HG02981 (cell line): ENCODE data around the gene TMEM60.
"Not testable (repeated sequence)": the region's sequence is repeated elsewhere in the genome, so short reads cannot be mapped to it uniquely, and the experiment has no call there.

Experiments used
- ATAC-seq: cut with Tn5 transposase; IDR thresholded peaks from one replicate; pipeline ENCODE4 v1.9.1; 2021; ENCODE audit warnings: mild to moderate bottlenecking, moderate library complexity; ENCODE audit not compliant: unreplicated experiment

Gene TMEM60, protein sequence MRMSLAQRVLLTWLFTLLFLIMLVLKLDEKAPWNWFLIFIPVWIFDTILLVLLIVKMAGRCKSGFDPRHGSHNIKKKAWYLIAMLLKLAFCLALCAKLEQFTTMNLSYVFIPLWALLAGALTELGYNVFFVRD

DNA sequence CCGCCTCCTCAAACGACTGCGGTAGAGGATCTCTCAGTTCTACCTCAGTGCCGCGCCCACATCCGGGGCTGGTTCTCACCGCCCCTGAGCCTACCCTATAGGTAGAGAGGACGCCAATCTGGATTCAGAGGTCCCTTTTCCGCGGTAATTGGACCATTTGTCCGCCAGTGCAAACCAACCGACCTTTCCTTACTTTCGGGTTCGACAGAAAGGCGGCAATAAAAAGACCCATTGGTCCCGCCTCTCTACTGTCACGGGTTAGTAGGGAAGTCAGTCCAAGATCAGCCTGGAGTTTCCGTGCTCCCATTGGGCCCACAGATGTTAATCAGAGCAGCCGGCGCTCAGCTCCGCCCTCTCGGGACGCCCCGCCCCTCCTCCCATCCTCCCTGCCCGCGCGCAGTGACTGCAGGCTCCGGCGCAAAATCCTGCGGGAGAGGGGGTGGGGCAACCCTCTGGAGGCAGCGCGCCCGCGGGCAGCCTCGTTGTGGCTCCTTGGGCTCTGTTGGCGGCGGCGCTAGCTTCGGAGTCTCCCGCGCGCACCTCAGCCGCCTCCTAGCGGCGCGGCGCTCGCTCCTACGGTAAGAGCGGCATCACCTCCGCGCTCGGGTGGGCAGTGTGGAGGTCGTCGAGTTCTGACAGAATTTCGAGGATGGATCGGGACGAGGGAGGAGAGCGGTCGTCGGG is at the start of gene TMEM60, which contains the start of gene PHTF2:
Gene TMEM60, minus strand, starts transcription at position 41 of the 684 bp plus-strand sequence. CDS start 4,061 bp downstream, outside the sequence.
Gene PHTF2, plus strand, starts transcription at position 380 of the 684 bp plus-strand sequence.
- peak; percentile 91 for ATAC-seq

DNA sequence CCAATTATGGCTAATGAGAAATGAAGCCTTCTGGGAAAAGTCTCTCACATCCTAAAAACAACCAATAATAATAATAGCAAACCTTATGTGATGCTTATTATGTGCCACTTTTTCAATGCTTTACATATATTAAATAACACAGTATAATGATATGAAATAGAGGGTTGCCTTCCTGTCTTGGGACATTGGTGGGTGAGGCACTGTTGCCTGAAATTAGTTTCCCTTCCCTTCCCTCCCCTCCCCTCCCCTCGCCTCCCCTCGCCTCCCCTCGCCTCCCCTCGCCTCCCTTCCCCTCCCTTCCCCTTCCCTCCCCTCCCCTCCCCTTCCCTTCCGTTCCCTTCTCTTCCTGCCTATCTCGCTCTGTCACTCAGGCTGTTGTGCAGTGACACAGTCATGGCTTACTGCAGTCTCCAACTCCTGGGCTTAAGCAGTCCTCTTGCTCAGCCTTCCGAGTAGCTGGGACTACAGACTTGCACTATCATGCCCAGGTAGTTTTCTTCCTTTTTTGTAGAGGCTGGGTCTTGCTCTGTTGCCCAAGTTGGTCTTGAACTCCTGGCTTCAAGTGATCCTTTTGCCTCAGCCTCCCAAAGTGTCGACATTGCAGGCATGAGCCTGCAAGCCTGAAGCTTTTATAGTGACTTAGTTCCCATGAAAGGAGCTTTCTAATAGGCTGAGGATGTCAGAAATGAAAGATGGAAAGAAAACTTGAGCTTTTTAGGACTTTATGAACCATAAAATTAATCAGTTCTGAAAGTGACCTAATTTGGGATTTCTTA is 48.3 kb upstream of the TMEM60 start:
- no peak for ATAC-seq

DNA sequence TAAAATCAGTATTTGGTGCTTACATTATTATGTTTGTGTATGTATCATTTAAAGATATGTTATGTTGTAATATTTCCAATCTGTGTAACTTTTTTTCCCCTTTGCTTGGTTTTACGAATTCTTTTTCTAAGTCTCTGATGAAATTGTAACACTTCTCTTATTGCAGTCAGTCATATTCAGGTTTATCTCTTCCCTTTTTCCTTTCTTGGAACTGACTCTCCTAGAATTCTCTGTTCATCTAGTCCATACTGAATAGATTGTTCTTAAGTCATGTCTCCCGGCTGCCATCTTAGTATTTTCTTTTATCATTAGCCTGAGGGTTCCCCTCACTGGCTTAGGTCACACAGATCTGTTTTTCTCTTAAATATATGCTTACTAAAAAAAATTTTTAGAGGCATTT is 45.0 kb upstream of the TMEM60 start:
- ATAC-seq = no peak

DNA sequence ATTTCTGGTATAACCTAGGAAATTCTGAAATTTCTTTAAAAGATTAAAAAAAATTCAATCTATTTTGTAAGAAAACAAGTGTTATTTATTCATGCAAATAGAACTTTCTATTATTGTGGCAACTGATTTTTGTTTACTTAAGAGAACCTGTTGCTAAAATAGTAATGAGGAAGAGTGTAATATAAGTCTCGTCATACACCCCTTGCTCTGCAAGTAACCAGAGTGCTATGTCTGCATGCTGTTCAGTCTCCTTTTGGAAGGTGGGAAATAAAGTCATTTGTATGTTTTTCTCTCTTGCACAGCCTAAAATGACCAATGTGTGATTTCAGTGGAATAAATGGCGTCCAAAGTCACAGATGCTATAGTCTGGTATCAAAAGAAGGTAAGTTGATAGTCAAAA is 41.7 kb upstream of the TMEM60 start:
- ATAC-seq = no peak

DNA sequence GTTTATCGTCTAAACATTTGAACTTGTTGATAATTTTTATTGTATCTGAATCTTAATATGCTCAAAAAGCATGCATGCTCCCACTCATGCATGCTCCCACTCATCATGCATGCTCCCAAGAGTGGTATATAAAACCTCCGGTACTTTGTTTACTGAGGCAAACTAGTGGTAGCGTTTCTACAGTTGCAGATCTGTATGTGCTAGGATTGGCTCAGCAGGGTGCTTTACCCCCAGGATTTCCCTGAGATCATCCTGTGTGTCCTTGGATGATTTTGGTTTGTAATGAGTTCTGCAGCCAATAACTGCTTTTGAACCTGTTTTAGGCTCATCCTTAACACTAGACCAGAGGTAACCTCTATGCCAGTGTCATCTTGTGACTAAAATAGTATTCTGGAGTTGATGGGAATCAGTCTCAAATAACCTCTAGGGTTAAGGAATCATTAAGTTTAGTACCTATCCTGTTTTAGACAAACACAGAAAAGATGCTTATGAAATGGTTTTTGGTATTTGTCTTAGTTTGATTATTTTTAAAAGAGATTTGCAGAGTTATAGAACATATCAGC is 40.8 kb upstream of the TMEM60 start:
- no peak for ATAC-seq

DNA sequence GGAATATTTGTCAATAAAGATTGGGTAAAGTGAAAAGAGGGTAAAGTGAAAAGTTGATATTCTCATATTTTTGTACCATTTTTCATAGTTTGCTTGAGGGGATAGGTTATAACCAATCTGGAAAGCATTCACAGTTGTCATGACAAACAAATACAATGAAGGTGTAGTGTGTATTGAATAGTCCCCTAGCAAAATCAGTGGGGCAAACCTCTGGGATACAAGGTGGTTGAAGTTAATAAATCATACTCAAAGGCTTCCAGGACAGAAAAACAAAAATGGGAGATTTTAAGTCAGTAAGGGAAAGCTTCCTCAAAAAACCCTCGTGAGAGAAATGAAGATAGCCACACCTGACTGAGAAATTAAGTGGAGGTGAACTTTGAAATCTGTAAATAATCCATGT is 39.7 kb upstream of the TMEM60 start:
- ATAC-seq = no peak

DNA sequence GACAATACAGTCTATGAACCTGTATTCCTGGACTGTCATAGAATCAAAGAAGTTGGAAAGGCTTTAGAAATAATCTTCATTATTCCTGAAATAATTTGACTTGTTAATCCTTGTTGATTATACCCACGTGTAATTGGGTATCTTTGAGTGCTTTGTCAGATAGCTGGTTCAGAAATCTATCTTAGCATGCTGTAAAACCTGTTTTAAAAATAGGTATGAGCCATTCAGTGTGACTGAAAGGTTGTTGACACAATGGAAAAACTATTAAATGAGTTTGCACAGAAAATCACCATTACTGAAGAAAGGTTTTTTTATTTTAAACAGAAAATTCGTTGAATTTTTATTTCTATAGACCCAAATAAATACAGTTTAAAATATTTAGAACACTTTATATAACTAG is 39.0 kb upstream of the TMEM60 start:
- no peak for ATAC-seq

DNA sequence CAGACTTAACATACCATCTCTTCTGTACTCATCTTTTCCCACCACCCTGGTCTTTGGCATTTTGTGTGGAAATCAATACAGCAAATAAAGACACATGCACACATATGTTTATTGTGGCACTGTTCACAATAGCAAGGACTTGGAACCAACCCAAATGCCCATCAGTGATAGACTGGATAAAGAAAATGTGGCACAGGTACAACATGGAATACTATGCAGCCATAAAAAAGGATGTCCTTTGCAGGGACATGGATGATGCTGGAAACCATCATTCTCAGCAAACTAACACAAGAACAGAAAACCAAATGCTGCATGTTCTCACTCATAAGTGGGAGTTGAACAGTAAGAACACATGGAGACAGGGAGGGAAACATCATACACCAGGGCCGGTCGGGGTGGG is 38.2 kb upstream of the TMEM60 start:
- ATAC-seq = not testable (repeated sequence)

DNA sequence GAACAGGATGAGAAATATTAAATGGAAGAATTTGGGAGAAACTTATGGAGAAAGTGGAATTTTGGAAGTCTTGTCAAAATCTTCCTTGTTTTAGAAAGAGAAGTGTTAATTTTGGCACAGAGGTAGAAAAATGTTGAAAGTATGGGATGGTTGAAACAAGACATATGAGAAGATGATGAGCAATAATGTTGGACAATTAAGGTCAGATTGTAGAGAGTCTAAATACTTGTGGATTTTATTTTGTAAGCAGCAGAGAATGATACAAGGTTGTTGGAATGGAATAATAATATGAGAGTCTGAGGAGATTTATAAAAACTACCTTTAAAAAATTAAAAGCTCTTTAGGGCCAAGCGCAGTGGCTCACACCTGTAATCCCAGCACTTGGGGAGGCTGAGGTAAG is 34.9 kb upstream of the TMEM60 start:
- no peak for ATAC-seq

DNA sequence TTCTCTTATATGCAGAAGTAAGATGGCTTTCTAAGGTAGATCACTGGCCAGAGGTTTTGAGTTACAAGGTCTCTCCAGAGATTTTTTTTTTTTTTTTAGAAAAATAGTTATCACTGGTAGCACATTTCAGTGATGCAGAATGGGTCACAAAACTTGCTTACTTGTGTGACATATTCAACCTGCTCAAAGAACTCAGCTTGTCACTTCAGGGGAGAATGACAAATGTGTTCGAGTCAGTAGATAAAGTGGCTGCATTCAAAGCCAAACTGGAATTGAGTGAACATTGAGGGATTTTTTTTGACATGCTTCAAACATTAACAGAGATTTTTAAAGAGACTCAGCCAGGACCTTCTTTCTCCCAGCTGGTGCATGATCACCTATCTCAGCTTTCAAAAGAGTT is 33.7 kb upstream of the TMEM60 start:
- ATAC-seq = no peak

DNA sequence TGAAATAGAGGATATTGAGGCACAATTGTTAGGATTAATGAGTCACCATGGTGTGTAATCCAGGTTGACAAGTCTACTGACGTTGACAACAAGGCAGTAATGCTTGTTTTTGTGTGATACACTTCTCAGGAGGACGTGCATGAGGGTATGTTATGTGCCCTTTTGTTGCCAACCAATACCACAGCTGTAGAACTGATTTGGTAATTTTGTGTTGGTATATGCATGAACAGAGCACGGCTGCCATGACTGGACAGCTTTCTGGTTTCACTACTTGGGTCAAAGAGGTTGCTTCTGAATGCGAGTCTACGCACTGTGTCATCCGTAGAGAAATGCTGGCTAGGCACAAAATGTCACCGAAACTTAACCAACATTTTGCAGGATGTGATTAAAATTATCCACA is 33.2 kb upstream of the TMEM60 start:
- no peak for ATAC-seq

DNA sequence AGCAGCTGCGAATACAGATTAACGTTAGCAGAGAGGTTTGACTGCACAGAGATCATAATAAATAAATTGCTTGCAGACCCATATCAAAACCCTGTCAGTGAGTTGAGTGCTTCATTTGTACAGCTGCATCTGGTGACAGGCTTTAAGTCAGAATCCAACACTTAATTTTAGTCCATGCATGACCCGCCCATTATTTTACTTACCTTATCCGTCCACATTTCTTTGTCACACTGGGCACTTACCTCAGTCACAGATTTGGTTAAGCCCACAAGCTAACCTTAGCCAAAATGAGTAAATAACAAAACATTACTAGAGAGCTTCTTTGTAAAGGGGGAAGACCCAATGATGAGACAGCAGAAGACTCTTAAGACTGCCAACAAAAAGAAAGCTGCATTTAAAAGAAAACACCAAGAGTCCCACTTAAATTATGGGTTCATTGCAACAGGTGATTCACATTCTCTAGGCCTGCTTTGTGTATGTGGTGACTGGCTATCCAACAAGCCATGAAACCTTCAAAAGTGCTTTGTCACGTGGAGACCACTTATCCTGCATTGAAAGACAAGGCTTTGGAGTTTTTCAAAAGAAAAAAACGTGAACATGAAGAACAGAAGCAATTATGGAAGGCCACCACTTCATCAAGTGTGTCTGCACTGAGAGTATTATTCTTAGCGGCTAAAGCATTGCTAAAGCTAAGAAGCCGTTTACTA is 32.6 kb upstream of the TMEM60 start:
- ATAC-seq = no peak

DNA sequence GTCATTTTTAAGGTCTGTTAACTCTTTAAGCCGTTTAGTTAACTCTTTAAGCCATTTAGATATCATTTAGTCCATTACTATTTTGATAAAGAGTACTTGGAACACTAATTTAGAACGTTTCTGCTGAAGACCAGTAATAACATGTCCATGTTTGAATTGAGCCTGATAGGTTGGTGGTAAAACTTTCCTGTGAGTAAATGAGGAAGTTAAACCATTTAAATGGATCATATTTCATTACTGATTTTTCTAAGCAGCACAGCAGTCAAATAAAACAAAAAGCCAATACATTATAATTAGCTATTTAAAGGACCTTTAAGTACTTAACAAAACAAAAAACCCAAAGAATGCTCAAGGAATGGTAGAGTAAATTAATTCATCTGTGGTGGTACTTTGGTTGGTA is 29.8 kb upstream of the TMEM60 start:
- no peak for ATAC-seq

DNA sequence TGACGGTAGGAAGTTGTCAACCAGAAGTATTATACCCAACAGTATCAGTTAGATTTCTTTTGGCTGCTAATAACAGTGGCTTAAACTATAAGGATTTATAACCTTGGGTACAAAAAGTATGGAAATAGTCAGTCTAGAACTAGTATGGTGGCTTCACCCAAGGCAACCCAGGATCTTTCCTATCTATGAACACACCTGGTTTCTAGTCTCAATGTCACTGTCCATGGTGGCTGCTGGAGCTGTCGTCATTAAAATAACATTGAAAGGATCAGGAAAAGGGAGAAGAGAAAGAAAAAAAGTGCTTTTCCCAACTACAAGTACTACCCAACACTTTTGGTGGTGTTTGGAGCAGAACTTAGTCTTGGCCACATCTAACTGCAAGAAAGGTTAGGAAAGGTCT is 28.1 kb upstream of the TMEM60 start:
- ATAC-seq = no peak

DNA sequence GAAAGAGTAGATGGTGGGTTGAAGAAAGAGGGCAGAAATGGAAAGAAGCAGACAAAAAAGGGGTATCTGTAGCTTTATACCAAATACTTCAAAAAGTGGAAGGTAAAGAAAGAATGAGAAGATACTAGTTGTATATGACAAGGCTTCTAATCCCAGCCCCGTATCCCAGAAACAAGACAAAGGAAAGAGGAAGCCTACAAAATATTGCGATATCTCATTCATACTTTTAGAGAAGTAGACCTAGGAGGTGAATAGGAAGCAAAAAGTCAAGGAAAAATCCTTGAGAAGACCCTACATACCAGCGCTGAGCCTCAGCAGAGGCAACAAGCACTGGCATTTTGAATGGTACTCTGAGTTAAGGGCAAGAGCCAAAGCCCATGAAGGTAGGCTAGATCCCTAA is 26.9 kb upstream of the TMEM60 start:
- no peak for ATAC-seq

DNA sequence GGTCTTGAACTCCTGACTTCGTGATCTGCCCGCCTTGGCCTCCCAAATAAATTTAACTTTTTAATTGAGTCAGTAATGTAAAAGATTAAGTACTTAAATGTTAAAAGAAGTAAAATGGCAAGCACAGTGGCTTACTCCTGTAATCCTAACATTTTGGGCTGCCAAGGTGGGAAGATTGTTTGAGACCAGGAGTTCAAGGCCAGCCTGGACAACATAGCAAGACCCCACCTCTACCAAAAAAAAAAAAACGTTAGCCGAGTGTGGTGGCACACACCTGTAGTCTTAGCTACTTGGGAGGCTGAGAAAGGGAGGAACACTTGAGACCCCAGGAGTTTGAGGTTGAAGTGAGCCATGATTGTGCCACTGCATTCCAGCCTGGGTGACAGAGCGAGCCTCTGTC is 26.4 kb upstream of the TMEM60 start:
- ATAC-seq = no peak

DNA sequence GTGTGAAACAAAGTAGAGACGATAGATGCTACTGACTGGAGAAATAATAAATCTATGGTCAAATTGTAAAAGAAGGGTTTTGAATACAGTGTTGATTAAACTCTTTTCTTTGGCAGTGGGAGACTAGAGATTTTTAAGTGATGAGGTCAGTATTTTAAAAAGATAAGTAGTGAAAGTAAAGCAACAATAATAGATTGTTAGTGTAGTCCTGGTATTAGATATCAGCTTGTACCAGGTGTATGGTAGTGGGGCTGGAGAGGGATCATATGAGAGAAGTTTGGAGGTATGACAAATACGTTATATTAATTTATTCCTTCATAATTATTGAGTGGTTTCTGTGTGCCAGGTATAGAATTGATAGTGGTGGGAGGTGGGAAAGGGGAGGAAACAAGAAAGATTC is 25.6 kb upstream of the TMEM60 start:
- no peak for ATAC-seq

DNA sequence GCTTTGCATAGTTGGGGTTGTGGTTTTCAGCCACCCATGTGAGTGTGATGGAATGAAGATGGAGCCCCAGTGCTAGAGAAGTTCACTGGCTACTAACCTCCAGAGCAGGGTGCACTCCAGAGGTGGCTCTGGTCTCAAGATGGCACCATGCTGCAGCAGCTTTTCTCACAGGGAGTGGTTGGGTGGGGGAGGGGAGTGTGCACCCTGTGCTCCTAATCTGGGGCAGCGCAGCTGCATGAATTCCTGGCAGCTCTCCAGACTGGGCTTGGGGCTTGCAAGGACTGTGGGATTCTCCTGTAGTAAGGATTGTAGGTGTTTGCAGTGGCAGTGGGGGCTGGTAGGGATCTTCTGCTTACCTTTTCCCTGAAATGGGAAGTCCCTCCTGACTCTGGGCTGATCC is 24.0 kb upstream of the TMEM60 start:
- ATAC-seq = no peak

DNA sequence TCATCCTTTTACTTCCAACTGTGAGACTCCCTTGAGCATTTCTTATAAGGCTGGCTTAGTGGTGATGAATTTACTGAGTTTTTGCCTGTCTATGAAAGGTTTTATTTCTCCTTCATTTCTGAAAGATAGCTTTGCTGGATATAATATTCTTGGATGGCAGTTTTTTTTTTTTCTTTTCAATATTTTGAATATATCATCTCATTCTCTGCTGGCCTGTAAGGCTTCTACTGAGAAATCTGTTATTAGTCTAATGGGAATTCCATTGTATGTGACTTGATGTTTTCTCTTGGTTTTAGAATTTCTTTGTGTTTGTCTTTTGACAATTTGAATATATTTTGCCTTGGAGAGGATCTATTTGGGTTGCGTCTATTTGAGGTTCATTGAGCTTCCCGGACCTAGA is 22.7 kb upstream of the TMEM60 start:
- no peak for ATAC-seq

DNA sequence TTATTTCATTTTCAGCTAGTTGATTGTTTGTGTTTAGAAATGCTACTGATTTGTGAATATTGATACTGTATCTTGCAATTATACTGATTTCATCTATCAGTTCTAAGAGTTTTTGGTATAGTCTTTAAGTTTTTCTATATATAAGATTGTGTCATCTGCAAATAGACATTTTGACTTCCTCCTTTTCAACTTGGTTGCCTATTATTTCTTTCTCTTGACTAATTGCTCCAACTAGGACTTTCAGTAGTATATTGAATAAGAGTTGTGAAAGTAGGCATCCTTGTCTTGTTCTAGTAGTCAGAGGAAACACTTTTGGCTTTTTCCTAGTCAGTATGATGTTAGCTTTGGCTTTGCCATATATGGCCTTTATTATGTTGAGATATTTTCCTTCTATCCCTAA is 20.8 kb upstream of the TMEM60 start:
- ATAC-seq = no peak

DNA sequence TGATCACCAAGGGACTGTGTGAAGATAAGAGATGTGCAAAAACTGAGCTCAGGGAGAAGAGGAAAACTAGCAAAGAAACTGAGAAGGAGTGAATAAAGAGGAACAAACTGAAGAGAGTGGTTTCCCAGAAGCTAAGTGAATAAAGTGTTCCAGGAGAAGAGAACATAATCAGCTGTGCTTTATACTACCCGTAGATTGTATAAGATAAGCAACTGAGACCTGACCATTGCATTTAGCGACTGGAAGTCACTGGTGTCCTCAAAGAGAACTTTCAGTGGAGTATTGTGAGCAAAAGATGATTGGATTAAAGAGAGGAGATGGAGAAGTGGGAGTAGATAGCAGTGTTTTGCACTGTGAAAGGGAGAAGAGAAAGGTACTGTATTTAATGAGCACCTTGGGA is 14.9 kb upstream of the TMEM60 start:
- no peak for ATAC-seq
